ENCODE measurements around the gene RMDN3. TPM values are rescaled to one million over a fixed set of nuclear protein-coding genes. Genes with fewer than 3 reads are reported as not detected.

RMDN3 gene
- total RNA-seq, 1 experiment from 2014 or later: 23.5 TPM

DNA sequence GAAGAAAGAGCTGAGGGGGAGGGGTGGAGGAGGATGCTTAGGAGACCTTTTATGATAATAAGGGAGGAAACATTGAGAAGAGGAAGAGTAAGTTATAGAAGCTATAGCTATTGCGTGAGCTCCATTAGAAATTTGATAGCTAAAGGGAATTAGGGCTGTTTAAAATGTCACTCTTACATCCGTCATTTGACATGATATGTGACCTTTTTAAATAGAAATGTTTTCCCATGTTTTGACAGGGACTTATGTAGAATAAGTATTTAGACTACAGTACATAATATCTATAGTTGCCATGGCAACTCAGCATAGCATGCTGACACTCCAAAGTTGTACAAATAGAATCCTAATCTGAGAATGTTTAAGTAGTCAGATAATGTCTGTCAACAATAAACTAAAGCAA, 40.9 kb downstream of the RMDN3 start:
- Mint-ChIP-seq H3K9me3 (ENCODE audit: low read depth, unreplicated experiment) (no peaks in the 10 kb centered on the region), H3K27ac (ENCODE audit: unreplicated experiment) (no peak overlapping the region), H3K27me3 (ENCODE audit: unreplicated experiment) (no peaks in the 10 kb centered on the region), H3K4me1 (ENCODE audit: low read depth, unreplicated experiment) (no peaks in the 10 kb centered on the region), H3K4me3 (ENCODE audit: low read depth, unreplicated experiment) (no peak overlapping the region), H3K36me3 (ENCODE audit: insufficient read depth, unreplicated experiment) (peaks cover 10% of the 10 kb centered on the region)
- TF ChIP-seq, protein P1, sequence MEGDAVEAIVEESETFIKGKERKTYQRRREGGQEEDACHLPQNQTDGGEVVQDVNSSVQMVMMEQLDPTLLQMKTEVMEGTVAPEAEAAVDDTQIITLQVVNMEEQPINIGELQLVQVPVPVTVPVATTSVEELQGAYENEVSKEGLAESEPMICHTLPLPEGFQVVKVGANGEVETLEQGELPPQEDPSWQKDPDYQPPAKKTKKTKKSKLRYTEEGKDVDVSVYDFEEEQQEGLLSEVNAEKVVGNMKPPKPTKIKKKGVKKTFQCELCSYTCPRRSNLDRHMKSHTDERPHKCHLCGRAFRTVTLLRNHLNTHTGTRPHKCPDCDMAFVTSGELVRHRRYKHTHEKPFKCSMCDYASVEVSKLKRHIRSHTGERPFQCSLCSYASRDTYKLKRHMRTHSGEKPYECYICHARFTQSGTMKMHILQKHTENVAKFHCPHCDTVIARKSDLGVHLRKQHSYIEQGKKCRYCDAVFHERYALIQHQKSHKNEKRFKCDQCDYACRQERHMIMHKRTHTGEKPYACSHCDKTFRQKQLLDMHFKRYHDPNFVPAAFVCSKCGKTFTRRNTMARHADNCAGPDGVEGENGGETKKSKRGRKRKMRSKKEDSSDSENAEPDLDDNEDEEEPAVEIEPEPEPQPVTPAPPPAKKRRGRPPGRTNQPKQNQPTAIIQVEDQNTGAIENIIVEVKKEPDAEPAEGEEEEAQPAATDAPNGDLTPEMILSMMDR (IDR thresholded peaks at IDR 0.05; ENCODE audit: unreplicated experiment): no peak
- CTCF ChIA-PET: no interaction called here
- BruUV-seq (replicated peaks): no TSS peak
- no peak for DNase-seq
- intact Hi-C loops (cut with micrococcal nuclease; ENCODE audit: unreplicated experiment): no loop called here

DNA sequence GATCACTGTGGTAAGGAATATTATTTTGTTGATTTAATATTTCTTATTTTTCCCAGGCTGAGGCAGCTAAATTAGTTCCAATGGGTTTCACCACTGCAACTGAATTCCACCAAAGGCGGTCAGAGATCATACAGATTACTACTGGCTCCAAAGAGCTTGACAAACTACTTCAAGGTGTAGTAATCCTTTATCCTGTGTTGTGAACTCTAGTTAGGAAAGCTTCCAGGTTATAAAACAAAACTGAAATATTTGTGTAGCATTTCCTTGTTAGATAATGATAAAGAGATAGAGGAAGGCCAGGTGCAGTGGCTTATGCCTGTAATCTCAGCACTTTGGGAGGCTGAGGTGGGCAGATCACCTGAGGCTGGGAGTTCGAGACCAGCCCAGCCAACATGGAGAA, 48.9 kb downstream of the RMDN3 start:
- CTCF ChIA-PET: interaction anchor here (0.6 kb wide), 1 partner anchor 212 kb away, joined by 4 read pairs; no protein-coding TSS in a partner anchor
- BruUV-seq (replicated peaks): no TSS peak
- intact Hi-C loops (cut with micrococcal nuclease; ENCODE audit: unreplicated experiment): no loop called here
- no peak for DNase-seq
- Mint-ChIP-seq H3K4me1 (ENCODE audit: low read depth, unreplicated experiment) (no peaks in the 10 kb centered on the region), H3K36me3 (ENCODE audit: insufficient read depth, unreplicated experiment) (peaks cover 15% of the 10 kb centered on the region), H3K4me3 (ENCODE audit: low read depth, unreplicated experiment) (no peak overlapping the region), H3K27me3 (ENCODE audit: unreplicated experiment) (no peaks in the 10 kb centered on the region), H3K27ac (ENCODE audit: unreplicated experiment) (no peak overlapping the region), H3K9me3 (ENCODE audit: low read depth, unreplicated experiment) (no peaks in the 10 kb centered on the region)
- TF ChIP-seq, protein P1 (IDR thresholded peaks at IDR 0.05; ENCODE audit: unreplicated experiment): no peak

DNA sequence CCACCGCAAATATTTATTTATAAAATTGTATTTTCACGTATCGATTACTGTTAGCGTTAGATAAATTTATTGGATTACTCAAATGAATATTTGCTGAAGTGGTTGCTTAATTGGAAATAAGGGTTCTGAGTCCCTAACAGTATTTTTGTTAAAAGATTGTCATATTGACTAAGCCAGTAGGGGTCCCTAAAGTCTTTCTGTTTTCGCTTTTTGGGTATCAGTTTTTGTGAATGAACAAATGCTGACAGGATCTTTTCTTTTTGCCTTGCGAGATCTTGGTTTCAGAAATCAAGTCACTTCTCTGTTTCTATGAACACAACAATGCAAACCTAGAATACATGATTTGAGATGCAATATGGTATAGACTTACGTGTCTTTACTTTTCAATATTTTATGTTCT, 53.0 kb downstream of the RMDN3 start:
- intact Hi-C loops (cut with micrococcal nuclease; ENCODE audit: unreplicated experiment): no loop called here
- H3K36me3 Mint-ChIP-seq (ENCODE audit: insufficient read depth, unreplicated experiment): peaks cover 10% of the 10 kb centered on the region
- no TSS peak for BruUV-seq (replicated peaks)
- CTCF ChIA-PET: no interaction called here
- H3K9me3 Mint-ChIP-seq (ENCODE audit: low read depth, unreplicated experiment): no peaks in the 10 kb centered on the region
- TF ChIP-seq, protein P1 (IDR thresholded peaks at IDR 0.05; ENCODE audit: unreplicated experiment): no peak
- DNase-seq: no peak
- no peaks in the 10 kb centered on the region for H3K4me1 Mint-ChIP-seq (ENCODE audit: low read depth, unreplicated experiment)
- no peak overlapping the region for H3K27ac Mint-ChIP-seq (ENCODE audit: unreplicated experiment)
- no peaks in the 10 kb centered on the region for H3K27me3 Mint-ChIP-seq (ENCODE audit: unreplicated experiment)
- H3K4me3 Mint-ChIP-seq (ENCODE audit: low read depth, unreplicated experiment): no peak overlapping the region

DNA sequence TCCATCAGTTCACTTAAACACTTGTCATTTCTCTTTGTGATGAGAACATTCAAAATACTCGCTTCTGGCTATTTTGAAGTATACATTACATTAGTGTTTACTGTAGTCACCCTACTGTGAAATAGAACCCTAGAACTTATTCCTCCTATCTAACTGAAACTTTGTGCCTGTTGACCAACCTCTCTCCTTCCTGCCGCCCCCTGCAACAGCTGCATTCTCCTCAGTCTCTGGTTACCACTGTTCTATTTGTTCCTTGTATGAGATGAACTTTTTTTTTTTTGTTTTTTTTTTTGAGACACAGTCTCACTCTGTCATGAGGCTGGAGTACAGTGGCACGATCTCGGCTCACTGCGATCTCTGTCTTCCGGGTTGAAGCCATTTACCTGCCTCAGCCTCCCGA, 57.1 kb downstream of the RMDN3 start:
- Mint-ChIP-seq H3K4me3 (ENCODE audit: low read depth, unreplicated experiment) (no peak overlapping the region), H3K4me1 (ENCODE audit: low read depth, unreplicated experiment) (peaks cover 6% of the 10 kb centered on the region), H3K36me3 (ENCODE audit: insufficient read depth, unreplicated experiment) (peaks cover 25% of the 10 kb centered on the region), H3K9me3 (ENCODE audit: low read depth, unreplicated experiment) (no peaks in the 10 kb centered on the region), H3K27me3 (ENCODE audit: unreplicated experiment) (no peaks in the 10 kb centered on the region), H3K27ac (ENCODE audit: unreplicated experiment) (no peak overlapping the region)
- TF ChIP-seq, protein P1 (IDR thresholded peaks at IDR 0.05; ENCODE audit: unreplicated experiment): no peak
- CTCF ChIA-PET: no interaction called here
- intact Hi-C loops (cut with micrococcal nuclease; ENCODE audit: unreplicated experiment): no loop called here
- no TSS peak for BruUV-seq (replicated peaks)
- DNase-seq: no peak
